SIG-M5 treated with dmso at 0.1 percent for 504 hours (cell line): ENCODE data around the gene SRBD1.
"Not testable (repeated sequence)": the region's sequence is repeated elsewhere in the genome, so short reads cannot be mapped to it uniquely, and the experiment has no call there.

Source experiments
- DNase-seq: peaks from one replicate; lab custom pipeline; 2025; ENCODE audit not compliant: unreplicated experiment; lab: John Stamatoyannopoulos, UW

The SRBD1 gene

DNA sequence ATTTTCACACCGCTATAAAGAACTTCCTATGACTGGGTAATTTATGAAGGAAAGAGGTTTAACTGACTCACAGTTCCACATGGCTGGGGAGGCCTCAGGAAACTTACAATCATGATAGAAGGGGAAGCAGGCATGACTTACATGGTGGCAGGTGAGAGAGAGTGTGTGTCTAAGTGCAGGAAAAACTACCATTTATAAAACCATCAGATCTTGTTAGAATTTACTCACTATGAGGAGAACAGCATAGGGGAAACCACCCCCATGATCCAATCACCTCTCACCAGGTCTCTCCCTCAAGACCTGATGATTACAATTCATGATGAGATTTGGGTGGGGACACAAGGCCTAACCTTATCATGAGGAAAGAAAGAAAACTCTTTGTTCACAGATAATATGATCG lies 174.6 kb downstream of the SRBD1 start:
- DNase-seq: no peak

DNA sequence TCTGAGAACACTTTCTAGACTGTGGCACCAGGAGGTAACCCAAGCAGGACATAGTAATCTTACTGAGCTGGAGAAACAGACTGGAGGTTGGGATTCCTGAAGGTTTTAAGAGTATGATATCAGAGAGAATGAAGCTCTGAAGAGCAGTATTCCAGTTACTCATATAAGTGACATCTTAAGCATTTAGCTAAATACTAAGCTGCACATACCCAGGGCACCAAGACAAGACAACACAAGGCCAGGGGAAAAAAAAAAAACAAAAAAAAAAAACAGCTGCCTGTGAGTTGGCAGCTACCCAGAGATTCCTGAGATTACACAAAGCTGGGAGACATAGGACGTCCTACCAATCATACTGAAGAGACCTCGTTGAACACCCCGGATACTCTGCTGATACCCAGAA lies 175.8 kb downstream of the SRBD1 start:
- DNase-seq: no peak

- DNase-seq: no peak
Measured at GRCh38 chr2:45433363-45433762, 177.7 kb downstream of the SRBD1 start.

- no peak for DNase-seq
Measured at GRCh38 chr2:45432406-45432805, 178.7 kb downstream of the SRBD1 start.

- DNase-seq: not testable (repeated sequence)
Measured at GRCh38 chr2:45426025-45426424, 185.0 kb downstream of the SRBD1 start.

- no peak for DNase-seq
Measured at GRCh38 chr2:45422921-45423320, 188.1 kb downstream of the SRBD1 start.

DNA sequence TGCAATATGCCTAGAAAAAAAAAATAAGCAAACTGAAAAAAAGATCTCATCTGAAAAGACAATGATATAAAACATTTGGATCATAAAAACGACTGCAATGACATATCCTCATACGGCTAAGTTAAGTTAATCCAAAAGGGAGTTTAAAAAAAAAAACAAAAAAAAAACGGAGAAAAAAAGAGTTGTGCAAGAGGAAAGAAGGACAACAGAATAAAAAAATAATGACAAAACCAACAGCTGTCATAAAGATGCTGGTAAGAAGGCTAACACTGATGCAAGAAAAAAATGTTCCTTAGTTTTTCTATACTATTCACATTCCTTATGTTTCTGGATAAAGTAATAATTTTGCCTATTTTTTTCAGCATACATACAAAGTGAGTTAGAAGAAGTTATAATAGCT lies 192.5 kb downstream of the SRBD1 start:
- no peak for DNase-seq

DNA sequence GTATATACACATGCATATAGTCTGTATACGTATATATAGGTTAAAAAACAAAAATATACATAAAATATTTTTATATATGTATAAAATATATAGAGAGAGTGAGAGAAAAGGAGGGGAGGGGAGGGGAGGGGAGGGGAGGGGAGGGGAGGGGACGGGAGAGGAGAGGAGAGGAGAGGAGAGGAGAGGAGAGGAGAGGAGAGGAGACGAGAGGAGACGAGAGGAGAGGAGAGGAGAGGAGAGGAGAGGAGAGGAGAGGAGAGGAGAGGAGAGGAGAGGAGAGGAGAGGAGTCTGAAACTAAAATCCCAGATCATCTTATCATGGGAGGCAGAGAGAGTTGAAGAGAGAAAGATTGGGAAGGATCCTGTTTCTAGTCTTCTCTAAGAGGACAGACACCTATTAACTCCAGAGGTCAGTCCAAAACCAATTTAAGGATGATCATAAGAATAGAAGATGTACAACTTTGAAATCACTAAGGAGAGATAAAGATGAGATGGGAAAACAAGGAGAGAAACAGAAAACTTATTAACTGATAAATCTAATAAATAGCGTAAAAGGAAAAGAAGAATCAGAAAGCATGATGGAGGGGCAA lies 195.4 kb downstream of the SRBD1 start:
- DNase-seq: no peak

DNA sequence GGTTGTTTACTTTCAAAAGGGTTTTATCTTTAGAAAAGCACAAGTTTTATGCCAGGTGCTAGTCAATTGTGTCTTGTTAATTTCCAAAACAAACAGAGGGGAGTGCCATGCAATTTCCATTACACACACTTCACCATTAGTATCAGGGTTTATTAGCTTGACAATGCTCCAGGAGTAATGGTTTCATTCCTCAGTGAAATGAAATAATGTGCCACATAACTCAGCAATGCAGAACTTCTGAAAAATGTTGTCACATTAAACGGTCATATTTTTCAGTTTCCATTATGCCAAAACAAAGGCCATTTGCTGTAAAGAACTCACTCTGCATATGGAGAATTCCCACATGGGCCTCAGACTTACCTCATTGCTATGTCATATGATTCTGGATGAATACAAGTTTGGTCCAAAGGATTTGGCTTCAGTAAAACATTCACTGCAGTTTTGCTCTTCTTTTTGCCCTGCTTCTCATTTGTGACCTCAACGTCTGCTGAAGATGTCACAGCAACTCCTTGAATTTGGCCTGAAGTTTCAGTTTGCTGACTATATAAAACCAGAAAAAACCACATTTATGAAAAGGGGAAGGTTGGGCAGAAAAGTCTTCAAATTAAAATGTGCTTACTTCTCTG lies 198.2 kb downstream of the SRBD1 start:
- DNase-seq: no peak

GRCh38 chr2:45409677-45410076 lies 201.4 kb downstream of the SRBD1 start:
- DNase-seq: no peak

- DNase-seq: no peak
Measured at GRCh38 chr2:45406621-45407020, 204.4 kb downstream of the SRBD1 start.

GRCh38 chr2:45404807-45405297 lies 206.2 kb downstream of the SRBD1 start:
- DNase-seq: no peak

DNA sequence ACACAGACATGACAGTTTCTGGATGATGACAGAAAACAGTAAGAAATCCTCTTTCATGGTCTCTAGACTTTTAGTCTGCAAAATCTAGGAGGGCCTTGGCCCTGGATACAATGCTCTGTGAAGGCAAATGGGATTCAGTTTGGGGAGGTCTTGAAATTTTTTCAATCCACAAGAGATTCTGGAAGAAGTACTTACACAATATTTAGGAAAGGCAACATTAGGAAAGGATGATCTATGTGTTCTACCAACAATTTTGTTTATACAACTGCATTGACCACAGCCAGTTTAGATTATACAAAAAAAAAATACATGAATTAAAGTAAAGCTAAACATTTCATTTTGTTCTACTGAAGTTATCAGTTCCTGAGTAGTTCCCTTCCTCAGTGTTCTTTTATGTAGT lies 208.0 kb downstream of the SRBD1 start:
- no peak for DNase-seq

DNA sequence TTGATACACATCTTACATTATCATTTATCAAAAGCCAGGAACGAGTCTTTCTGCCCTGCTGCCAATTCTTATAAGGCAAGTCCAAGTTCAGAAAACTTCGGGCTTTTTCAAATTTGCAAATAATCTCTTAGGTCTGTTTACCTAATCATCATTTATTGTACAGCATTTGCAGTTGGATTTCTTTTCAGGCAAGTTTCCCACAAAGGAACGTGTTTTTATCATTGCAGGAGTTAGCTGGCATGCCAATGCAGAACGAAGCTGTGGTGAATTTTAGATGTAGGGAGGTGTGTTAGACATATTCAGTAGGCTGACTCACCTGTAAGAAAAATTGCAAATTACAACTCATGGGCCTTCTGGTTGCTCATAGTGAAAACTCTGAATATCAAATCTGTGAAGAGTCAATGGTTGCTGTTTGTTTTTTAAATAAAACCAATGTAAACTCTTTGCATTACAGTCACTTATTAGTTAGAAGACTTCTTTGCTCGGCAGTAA lies 209.6 kb downstream of the SRBD1 start:
- no peak for DNase-seq

GRCh38 chr2:45399040-45399784 lies 211.9 kb downstream of the SRBD1 start:
- DNase-seq: no peak

DNA sequence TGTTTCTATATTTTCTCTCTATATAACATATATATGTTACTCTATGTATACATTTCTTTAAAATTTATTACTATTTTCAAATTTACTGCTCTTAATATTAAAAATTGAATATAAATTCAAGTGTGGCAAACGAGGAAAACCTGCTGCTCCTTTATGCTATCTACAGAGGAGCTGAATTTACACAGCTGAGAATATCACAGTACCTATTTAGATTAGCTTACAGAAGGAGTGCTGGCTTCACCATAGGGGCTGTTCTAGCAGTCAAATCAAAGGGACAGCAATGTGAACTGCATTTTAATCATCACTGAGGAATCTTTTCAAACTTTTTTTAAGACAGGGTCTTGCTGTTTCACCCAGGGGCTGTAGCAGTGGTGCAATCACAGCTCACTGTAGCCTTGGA lies 213.8 kb downstream of the SRBD1 start:
- no peak for DNase-seq

- no peak for DNase-seq
Measured at GRCh38 chr2:45396671-45397070, 214.4 kb downstream of the SRBD1 start.

DNA sequence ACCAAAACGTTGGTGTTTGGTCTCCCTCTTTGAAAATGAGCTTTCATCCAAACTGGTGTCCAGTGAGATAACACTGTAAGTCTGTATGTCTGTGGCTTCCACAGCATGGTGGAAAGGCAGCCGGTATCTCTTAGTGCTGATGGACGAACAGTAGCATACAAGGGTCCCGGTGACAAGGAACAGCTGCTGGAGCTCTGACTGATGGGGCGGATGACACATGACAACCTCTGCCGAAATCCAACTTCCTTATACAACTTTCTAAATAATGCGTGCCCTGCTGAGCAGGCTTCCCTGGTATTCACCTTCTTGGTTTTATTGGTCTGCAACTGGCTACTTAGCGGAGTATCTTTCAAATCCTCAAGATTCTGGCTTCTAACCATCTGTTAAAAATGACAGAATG lies 216.2 kb downstream of the SRBD1 start:
- DNase-seq: no peak

GRCh38 chr2:45394216-45394615 lies 216.9 kb downstream of the SRBD1 start:
- DNase-seq: no peak

DNA sequence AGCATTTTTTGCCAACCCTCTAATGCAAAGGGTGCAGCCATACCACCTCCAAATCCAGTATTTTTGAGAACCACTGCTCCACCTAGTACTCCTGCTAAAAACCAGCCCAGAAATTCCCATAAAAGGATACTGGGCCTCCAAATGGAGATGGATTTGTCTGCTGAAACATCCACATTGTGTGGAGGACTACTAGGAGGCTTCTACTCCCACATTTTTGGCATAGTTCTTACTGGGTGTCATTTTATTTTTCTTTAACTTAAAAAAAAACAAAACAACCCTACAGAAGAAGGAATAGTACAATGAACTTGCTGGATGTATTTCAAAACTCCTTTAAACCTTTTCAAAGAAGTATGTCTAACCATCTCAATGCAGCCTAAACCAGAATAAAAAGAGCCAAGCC lies 219.2 kb downstream of the SRBD1 start:
- no peak for DNase-seq

DNA sequence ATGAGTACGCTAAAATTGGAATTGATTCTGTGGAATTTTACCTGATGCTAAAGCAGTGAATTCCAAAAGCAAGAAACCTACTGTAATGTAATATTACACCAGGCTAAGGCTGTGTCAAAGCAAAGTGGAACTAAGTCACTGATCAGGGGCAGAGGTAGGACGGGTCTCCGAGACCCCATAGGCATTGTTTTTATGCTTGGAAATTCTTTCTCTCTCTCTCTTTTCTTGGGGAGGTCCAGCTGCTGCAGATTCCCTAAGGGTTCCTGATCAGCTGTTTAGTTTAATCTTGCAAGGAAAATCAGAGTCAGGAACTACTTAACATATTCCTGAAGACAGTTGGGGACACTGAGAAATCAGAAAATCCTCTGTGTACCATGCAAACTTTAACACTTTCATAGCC lies 220.2 kb downstream of the SRBD1 start:
- DNase-seq: no peak

GRCh38 chr2:45390441-45390840 lies 220.6 kb downstream of the SRBD1 start:
- DNase-seq: no peak
